Measurements from ENCODE around the gene NDUFA8.

GRCh38 chr9:122109035-122109813, 50.4 kb downstream of the NDUFA8 start:
- TF ChIP-seq, protein P1, sequence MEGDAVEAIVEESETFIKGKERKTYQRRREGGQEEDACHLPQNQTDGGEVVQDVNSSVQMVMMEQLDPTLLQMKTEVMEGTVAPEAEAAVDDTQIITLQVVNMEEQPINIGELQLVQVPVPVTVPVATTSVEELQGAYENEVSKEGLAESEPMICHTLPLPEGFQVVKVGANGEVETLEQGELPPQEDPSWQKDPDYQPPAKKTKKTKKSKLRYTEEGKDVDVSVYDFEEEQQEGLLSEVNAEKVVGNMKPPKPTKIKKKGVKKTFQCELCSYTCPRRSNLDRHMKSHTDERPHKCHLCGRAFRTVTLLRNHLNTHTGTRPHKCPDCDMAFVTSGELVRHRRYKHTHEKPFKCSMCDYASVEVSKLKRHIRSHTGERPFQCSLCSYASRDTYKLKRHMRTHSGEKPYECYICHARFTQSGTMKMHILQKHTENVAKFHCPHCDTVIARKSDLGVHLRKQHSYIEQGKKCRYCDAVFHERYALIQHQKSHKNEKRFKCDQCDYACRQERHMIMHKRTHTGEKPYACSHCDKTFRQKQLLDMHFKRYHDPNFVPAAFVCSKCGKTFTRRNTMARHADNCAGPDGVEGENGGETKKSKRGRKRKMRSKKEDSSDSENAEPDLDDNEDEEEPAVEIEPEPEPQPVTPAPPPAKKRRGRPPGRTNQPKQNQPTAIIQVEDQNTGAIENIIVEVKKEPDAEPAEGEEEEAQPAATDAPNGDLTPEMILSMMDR (IDR thresholded peaks at IDR 0.05): no peak
- no peak for TF ChIP-seq POLR2AphosphoS5 (IDR thresholded peaks at IDR 0.05)
